BJ (cell line): Measurements from ENCODE around the gene POLE. TPM values are rescaled to one million over a fixed set of nuclear protein-coding genes. Genes with fewer than 3 reads are reported as not detected.

Experiments
- CTCF ChIA-PET: fragments of 350-600 bp; formaldehyde crosslinking; extraction: SDS; loops from one replicate; lab custom pipeline; 2021; ENCODE audit warnings: antibody characterized with exemption, inconsistent platforms; lab: Yijun Ruan, JAX
- POLR2A ChIA-PET: fragments of 300-600 bp; sonication (Branson Sonifier 250); formaldehyde crosslinking; extraction: SDS; loops from one replicate; lab custom pipeline; 2021; ENCODE audit warnings: antibody characterized with exemption; lab: Charles Lee
- DNase-seq: peaks from one replicate; pipeline ENCODE4 v3.0.0-alpha.2; 2011; ENCODE audit warnings: low read depth
- H3K27me3 ChIP-seq: 2 replicates; pipeline ENCODE4 v1.6.0; 2011; ENCODE audit warnings: low read length; ENCODE audit not compliant: control insufficient read depth, insufficient read depth
- H3K36me3 ChIP-seq: 2 replicates; pipeline ENCODE4 v1.5.1; 2011; ENCODE audit warnings: low read length; ENCODE audit not compliant: control insufficient read depth, insufficient read depth
- H3K4me3 ChIP-seq: 2 replicates; pipeline ENCODE4 v1.5.1; 2011; ENCODE audit warnings: low read depth, mild to moderate bottlenecking, control low read depth, low read length
- CTCF ChIP-seq: IDR thresholded peaks from 2 replicates; pipeline ENCODE4 v1.5.1; 2011; ENCODE audit warnings: low read depth, mild to moderate bottlenecking, control low read depth, inconsistent platforms, low read length, moderate library complexity; ENCODE audit not compliant: insufficient read depth
- polyA plus RNA-seq: library from polyadenylated mRNA; depleted of rRNA; stranded (reverse); fragments of >200 nt; gene quantifications from 2 replicates; pipeline ENCODE4 v1.2.3, GENCODE V29; 2011

The POLE gene
- polyA plus RNA-seq, 1 experiment, result 17.7 TPM

- ChIA-PET POLR2A (no interaction called here), CTCF (interaction anchor here (2.3 kb wide), 1 partner anchor 220 kb away, joined by 8 read pairs; no protein-coding TSS in a partner anchor)
- H3K4me3 ChIP-seq, result no peak overlapping the region
- no peaks in the 10 kb centered on the region for H3K27me3 ChIP-seq
- TF ChIP-seq CTCF, result no peak
- H3K36me3 ChIP-seq, result peaks cover 13% of the 10 kb centered on the region
- DNase-seq, result no peak
Measured at GRCh38 chr12:132634411-132634990, 52.6 kb downstream of the POLE start.

GRCh38 chr12:132633901-132634300 lies 53.2 kb downstream of the POLE start:
- TF ChIP-seq CTCF, result no peak
- DNase-seq, result no peak
- ChIA-PET POLR2A (no interaction called here), CTCF (interaction anchor here (2.3 kb wide), 1 partner anchor 219 kb away, joined by 8 read pairs; no protein-coding TSS in a partner anchor)
- Histone ChIP-seq H3K4me3 (no peak overlapping the region), H3K36me3 (peaks cover 13% of the 10 kb centered on the region), H3K27me3 (no peaks in the 10 kb centered on the region)

- POLR2A ChIA-PET, result no interaction called here
- no peak for DNase-seq
- Histone ChIP-seq H3K4me3 (no peak overlapping the region), H3K36me3 (peaks cover 13% of the 10 kb centered on the region), H3K27me3 (no peaks in the 10 kb centered on the region)
- TF ChIP-seq CTCF, result no peak
- CTCF ChIA-PET, result no interaction called here
Measured at GRCh38 chr12:132633398-132633797, 53.7 kb downstream of the POLE start.

- DNase-seq, result no peak
- Histone ChIP-seq H3K4me3 (no peak overlapping the region), H3K27me3 (no peaks in the 10 kb centered on the region), H3K36me3 (peaks cover 11% of the 10 kb centered on the region)
- no peak for TF ChIP-seq CTCF
- CTCF ChIA-PET, result interaction anchor here (4.4 kb wide), 1 partner anchor 18 kb away, joined by 15 read pairs; no protein-coding TSS in a partner anchor
- POLR2A ChIA-PET, result interaction anchor here (0.8 kb wide), 1 partner anchor 129 kb away, joined by 6 read pairs; no protein-coding TSS in a partner anchor
Measured at GRCh38 chr12:132632521-132633228, 54.5 kb downstream of the POLE start.

GRCh38 chr12:132631666-132632065 lies 55.5 kb downstream of the POLE start:
- TF ChIP-seq CTCF, result no peak
- CTCF ChIA-PET, result interaction anchor here (1.0 to 4.4 kb wide), 2 partner anchors 17 to 216 kb away, joined by 3 to 15 read pairs; no protein-coding TSS in a partner anchor

More at GRCh38 chr12:132631666-132632065, 55.5 kb downstream of the POLE start:
- Histone ChIP-seq H3K36me3 (peaks cover 10% of the 10 kb centered on the region), H3K4me3 (no peak overlapping the region), H3K27me3 (no peaks in the 10 kb centered on the region)
- POLR2A ChIA-PET, result no interaction called here
- DNase-seq, result no peak
